ENCODE measurements around the gene SUN2. TPM values are rescaled to one million over a fixed set of nuclear protein-coding genes. Genes with fewer than 3 reads are reported as not detected.
A peak's percentile ranks its signal among the peaks of the same experiment; 100 is the strongest.

The SUN2 gene
- total and polyA plus RNA-seq, 2 of the 13 experiments (the other 11 are each of a cell fraction or from before 2014, with no cell fraction given) = 45.6 to 56.6 TPM

- TF ChIP-seq RARA (CRISPR knock-in tag; IDR thresholded peaks at IDR 0.05) (peak; percentile 24; the same call in 1 of the 2 replicates), ZZZ3 (CRISPR knock-in tag; IDR thresholded peaks at IDR 0.05; ENCODE audit: borderline replicate concordance) (no peak), ZNF558 (CRISPR knock-in tag; IDR thresholded peaks at IDR 0.05; ENCODE audit: borderline replicate concordance) (0 out of 2 replicates have a peak, but pooled peaks have one; percentile 8), HNRNPH1 (optimal IDR thresholded peaks at IDR 0.05; ENCODE audit: low read depth, low read length) (no peak), ZNF567 (CRISPR knock-in tag; IDR thresholded peaks at IDR 0.05; ENCODE audit: borderline replicate concordance) (0 out of 2 replicates have a peak, but pooled peaks have one; percentile 44), FOXC1 (CRISPR knock-in tag; IDR thresholded peaks at IDR 0.05; ENCODE audit: borderline replicate concordance) (0 out of 2 replicates have a peak, but pooled peaks have one; percentile 26), KDM2A (CRISPR knock-in tag; IDR thresholded peaks at IDR 0.05; ENCODE audit: borderline replicate concordance, low read depth) (0 out of 2 replicates have a peak, but pooled peaks have one; percentile 30), ZSCAN30 (CRISPR knock-in tag; IDR thresholded peaks at IDR 0.05) (no peak), ZNF550 (CRISPR knock-in tag; IDR thresholded peaks at IDR 0.05; ENCODE audit: borderline replicate concordance) (no peak), ELK4 (CRISPR knock-in tag; IDR thresholded peaks at IDR 0.05; ENCODE audit: borderline replicate concordance) (no peak), GATA4 (IDR thresholded peaks at IDR 0.05; ENCODE audit: borderline replicate concordance, low read depth) (no peak), FIP1L1 (IDR thresholded peaks at IDR 0.05; ENCODE audit: borderline replicate concordance, insufficient read depth, low read depth, low read length) (no peak), ZNF782 (CRISPR knock-in tag; IDR thresholded peaks at IDR 0.05; ENCODE audit: borderline replicate concordance) (0 out of 2 replicates have a peak, but pooled peaks have one; percentile 61), ZNF142 (CRISPR knock-in tag; IDR thresholded peaks at IDR 0.05) (peak; percentile 73; the same call in 1 of the 2 replicates), ZBTB20 (CRISPR knock-in tag; IDR thresholded peaks at IDR 0.05; ENCODE audit: borderline replicate concordance, low read depth) (no peak), ZMYM3 (CRISPR knock-in tag; IDR thresholded peaks at IDR 0.05) (no peak), ZNF468 (CRISPR knock-in tag; IDR thresholded peaks at IDR 0.05) (0 out of 2 replicates have a peak, but pooled peaks have one; percentile 30)
- TF ChIP-seq, protein P1, sequence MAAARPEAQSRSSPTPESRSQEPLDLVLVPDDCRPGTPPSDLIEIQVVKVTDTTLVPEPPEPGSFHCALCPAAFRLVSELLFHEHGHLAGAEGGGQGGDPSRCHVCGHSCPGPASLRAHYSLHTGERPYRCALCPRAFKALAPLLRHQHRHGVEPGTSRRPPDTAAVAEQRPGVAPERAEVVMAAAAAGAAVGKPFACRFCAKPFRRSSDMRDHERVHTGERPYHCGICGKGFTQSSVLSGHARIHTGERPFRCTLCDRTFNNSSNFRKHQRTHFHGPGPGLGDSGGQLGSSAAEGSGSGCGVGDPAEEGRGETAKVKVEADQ (CRISPR knock-in tag; IDR thresholded peaks at IDR 0.05; ENCODE audit: borderline replicate concordance) = no peak
Measured at GRCh38 chr22:38706101-38706900, 49.5 kb downstream of the SUN2 start (continued).

Data from HepG2 (cell line).